Measurements from ENCODE around the gene PRKN.

DNA sequence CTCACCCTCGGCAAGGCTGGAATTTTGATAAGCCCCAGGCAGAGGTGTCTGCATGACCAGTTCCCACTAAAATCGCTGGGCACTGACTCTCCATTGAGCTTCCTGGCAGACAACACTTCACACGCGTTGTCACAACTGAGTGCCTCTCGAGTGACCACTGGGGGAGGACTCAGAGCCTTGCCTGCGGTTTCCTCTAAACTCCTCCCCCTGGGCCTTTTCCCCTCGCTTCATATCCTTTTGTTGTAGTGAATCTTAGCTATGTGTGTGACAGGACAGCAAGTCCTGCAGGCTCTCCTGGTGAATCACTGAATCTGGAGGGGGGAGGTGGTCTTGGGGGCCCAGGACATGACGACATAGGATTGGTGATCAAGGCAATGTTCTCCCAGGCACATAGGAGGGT lies 670.8 kb downstream of the PRKN start:
- TF ChIP-seq CTCF (conservative IDR thresholded peaks at IDR 0.05; ENCODE audit: low read depth, low read length) = no peak
- TF ChIP-seq EZH2 (IDR thresholded peaks at IDR 0.05; ENCODE audit: borderline replicate concordance, low read depth, low read length, poor library complexity, severe bottlenecking) = no peak

All from A673 (cell line).